Coronary artery (tissue), 2 donors: ENCODE measurements around the gene PSMD3.

Experiments used
- DNase-seq: peaks from one replicate; pipeline ENCODE4 v3.0.0-alpha.2; 2017; ENCODE audit warnings: low spot score
- H3K27ac ChIP-seq, 2 donors: fragments of 200-600 bp; sonication (generic); one replicate each; pipeline ENCODE4 v1.5.1; 2016 to 2019
- H3K4me3 ChIP-seq: fragments of 200-600 bp; sonication (generic); 2 replicates; pipeline ENCODE4 v1.5.1; 2016; ENCODE audit warnings: mild to moderate bottlenecking, moderate library complexity
- TF ChIP-seq, protein P1 (sequence below): fragments of 200-600 bp; sonication (generic); IDR thresholded peaks from one replicate; pipeline ENCODE4 v1.5.1; 2019; ENCODE audit warnings: antibody characterized with exemption

Gene PSMD3

DNA sequence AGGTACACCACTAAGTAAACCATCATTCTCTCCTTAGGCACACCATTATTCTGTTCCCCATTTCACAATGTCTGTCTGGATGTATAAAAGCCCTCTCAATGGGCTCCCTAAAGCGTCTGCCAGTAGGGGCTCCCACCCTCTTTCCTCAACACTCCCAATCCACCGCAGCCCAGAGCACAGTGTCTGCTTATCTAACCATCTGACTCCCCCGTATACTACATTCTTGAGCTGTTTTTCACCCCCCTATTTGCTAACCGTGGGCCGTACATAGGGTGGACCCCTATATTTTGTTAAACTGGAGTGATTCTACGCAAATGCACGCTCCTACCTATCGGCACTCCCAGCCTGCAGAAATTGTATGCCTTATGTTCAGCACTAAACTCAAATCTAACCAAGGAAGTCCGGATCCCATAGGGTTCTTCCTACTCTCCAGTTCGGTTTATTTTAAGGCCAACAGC is 685 bp upstream of the PSMD3 start:
- no peak for DNase-seq
- TF ChIP-seq, protein P1, sequence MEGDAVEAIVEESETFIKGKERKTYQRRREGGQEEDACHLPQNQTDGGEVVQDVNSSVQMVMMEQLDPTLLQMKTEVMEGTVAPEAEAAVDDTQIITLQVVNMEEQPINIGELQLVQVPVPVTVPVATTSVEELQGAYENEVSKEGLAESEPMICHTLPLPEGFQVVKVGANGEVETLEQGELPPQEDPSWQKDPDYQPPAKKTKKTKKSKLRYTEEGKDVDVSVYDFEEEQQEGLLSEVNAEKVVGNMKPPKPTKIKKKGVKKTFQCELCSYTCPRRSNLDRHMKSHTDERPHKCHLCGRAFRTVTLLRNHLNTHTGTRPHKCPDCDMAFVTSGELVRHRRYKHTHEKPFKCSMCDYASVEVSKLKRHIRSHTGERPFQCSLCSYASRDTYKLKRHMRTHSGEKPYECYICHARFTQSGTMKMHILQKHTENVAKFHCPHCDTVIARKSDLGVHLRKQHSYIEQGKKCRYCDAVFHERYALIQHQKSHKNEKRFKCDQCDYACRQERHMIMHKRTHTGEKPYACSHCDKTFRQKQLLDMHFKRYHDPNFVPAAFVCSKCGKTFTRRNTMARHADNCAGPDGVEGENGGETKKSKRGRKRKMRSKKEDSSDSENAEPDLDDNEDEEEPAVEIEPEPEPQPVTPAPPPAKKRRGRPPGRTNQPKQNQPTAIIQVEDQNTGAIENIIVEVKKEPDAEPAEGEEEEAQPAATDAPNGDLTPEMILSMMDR, result no peak
- Histone ChIP-seq H3K4me3 (peak overlapping the region; percentile 88), H3K27ac (peak overlapping the region; percentile 61 to 89)

DNA sequence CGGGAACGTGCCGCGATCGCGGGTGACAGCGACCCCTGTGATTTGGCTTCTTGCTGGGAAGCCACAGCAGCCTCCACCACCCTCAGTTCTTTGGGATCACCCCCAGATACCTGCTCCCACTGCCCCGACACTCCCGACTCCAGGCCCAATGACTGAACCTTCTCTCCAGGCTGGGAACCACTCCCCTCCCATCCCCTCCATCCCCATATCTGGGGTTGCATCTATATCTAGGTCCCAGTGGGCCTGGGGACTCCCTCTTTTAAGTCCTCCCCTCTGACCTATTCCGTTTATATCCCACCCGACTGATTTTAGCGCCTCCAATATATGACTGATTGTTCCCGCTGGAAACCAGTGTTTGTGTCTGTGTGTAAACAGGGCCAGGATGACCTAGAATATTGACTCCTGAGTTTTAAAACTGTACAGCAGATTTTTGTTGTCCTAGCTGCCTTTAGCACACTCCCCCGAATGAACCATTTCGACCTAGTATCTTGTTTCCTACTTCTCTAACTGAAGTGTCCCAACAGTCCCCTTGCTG is 667 bp downstream of the PSMD3 start:
- H3K27ac ChIP-seq, result peak overlapping the region; percentile 65 to 89
- TF ChIP-seq, protein P1, result no peak
- peak overlapping the region; percentile 88 for H3K4me3 ChIP-seq
- DNase-seq, result no peak

- TF ChIP-seq, protein P1, result no peak
- no peak for DNase-seq
- H3K4me3 ChIP-seq, result peak overlapping the region; percentile 88
- no peak overlapping the region for H3K27ac ChIP-seq
Observed at GRCh38 chr17:39981766-39982375, 1.3 kb downstream of the PSMD3 start.

DNA sequence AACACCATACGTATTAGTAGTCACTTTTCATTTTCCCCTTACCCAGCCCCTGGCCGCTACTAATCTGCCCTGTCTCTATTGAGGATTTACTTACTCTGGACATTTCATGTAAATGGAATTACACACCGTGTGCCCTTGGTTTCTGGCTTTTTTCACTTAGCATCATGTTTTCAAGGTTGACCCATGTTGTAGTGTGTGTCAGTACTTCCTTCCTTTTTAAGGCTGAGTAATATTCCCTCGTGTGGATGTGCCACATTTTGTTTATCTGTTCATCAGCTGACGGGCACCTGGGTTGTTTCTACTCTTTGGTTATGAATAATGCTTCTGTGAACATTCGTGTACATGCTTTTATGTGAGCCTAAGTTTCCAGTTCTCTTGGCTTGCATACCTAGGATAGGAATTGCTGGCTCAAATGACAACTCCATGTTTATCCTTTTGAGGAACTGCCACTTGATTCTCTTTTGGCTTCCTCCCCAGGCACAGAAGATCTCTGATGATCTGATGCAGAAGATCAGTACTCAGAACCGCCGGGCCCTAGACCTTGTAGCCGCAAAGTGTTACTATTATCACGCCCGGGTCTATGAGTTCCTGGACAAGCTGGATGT is 7.7 kb downstream of the PSMD3 start:
- no peak for DNase-seq
- no peak overlapping the region for H3K4me3 ChIP-seq
- TF ChIP-seq, protein P1, result no peak
- H3K27ac ChIP-seq, result no peak overlapping the region

GRCh38 chr17:39994448-39994847 is 13.8 kb downstream of the PSMD3 start:
- Histone ChIP-seq H3K27ac (no peak overlapping the region), H3K4me3 (no peak overlapping the region)
- TF ChIP-seq, protein P1, result no peak
- no peak for DNase-seq

DNA sequence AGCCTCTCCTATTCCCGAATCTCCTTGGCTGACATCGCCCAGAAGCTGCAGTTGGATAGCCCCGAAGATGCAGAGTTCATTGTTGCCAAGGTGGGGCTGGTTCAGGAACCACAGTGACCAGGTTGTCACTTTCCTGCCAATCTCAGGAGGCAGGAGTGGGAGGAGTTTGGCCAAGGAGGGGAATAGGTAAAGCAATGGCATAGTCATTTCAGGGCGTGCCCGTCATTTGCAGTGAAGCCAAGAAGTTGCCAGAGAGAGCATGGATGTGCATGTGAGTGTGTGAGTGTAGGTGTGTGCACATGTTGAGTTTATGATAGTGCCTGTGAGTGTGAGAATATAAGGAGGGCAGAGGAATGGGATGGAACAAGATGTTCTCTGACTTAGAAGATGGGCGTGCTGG is 14.8 kb downstream of the PSMD3 start:
- Histone ChIP-seq H3K27ac (no peak overlapping the region), H3K4me3 (no peak overlapping the region)
- TF ChIP-seq, protein P1, result no peak
- DNase-seq, result no peak

DNA sequence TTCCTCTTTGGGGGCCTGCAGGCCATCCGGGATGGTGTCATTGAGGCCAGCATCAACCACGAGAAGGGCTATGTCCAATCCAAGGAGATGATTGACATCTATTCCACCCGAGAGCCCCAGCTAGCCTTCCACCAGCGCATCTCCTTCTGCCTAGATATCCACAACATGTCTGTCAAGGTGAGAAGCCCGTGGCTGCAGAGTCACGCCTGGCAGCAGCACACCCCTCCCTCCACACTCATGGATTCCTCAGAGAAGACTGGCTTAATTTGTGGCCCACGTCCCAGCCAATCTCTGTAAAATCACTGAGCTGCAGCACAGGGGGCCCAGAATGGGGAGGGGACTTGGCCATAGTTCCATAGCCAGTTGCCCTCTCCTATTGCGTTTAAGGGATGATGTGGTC is 15.6 kb downstream of the PSMD3 start:
- no peak for DNase-seq
- TF ChIP-seq, protein P1, result no peak
- Histone ChIP-seq H3K27ac (peak overlapping the region in 1 of 2 donors; percentile 37), H3K4me3 (no peak overlapping the region)
